GM23338 (cell line): ENCODE measurements around the gene FGF21. TPM values are rescaled to one million over a fixed set of nuclear protein-coding genes. Genes with fewer than 3 reads are reported as not detected.
A peak's percentile ranks its signal among the peaks of the same experiment; 100 is the strongest.

ENCODE experiments used
- ATAC-seq: fragments of 200-7000 bp; cut with Tn5 transposase; 3 replicates; pipeline ENCODE4 v1.9.1; 2020
- DNase-seq: peaks from one replicate; pipeline ENCODE4 v3.0.0-alpha.2; 2015; ENCODE audit warnings: low spot score
- H2AFZ ChIP-seq: fragments of 200-600 bp; sonication (generic); 2 replicates; pipeline ENCODE4 v1.8.0; 2016; ENCODE audit warnings: antibody characterized with exemption, mild to moderate bottlenecking, moderate library complexity
- H3F3A ChIP-seq: fragments of 200-600 bp; sonication (generic); replicated peaks from 2 replicates; pipeline ENCODE4 v1.8.0; 2017; ENCODE audit warnings: antibody characterized with exemption, mixed run types, low read depth
- H3K27ac ChIP-seq: fragments of 200-600 bp; sonication (generic); 2 replicates; pipeline ENCODE4 v1.6.1; 2016; ENCODE audit warnings: low read depth
- H3K27me3 ChIP-seq: fragments of 200-600 bp; sonication (generic); 2 replicates; pipeline ENCODE4 v1.8.0; 2016; ENCODE audit warnings: mild to moderate bottlenecking, mixed run types, moderate library complexity; ENCODE audit not compliant: insufficient read depth
- H3K36me3 ChIP-seq: fragments of 200-600 bp; sonication (generic); 2 replicates; pipeline ENCODE4 v1.8.0; 2016; ENCODE audit warnings: mild to moderate bottlenecking; ENCODE audit not compliant: insufficient read depth
- H3K4me1 ChIP-seq: fragments of 200-600 bp; sonication (generic); 2 replicates; pipeline ENCODE4 v1.8.0; 2016; ENCODE audit warnings: mild to moderate bottlenecking, moderate library complexity; ENCODE audit not compliant: insufficient read depth
- H3K4me2 ChIP-seq: fragments of 200-600 bp; sonication (generic); 2 replicates; pipeline ENCODE4 v1.7.1; 2017; ENCODE audit warnings: mixed run types
- H3K4me3 ChIP-seq: fragments of 200-600 bp; sonication (generic); 2 replicates; pipeline ENCODE4 v1.6.1; 2016; ENCODE audit warnings: mixed run types
- H3K79me2 ChIP-seq: fragments of 200-600 bp; sonication (generic); replicated peaks from 2 replicates; pipeline ENCODE4 v1.8.0; 2017; ENCODE audit warnings: mild to moderate bottlenecking; ENCODE audit not compliant: insufficient read depth
- H3K9me2 ChIP-seq: fragments of 200-600 bp; sonication (generic); 2 replicates; pipeline ENCODE4 v1.8.0; 2017; ENCODE audit not compliant: insufficient read depth
- H4K20me1 ChIP-seq: fragments of 200-600 bp; sonication (generic); replicated peaks from 2 replicates; pipeline ENCODE4 v1.8.0; 2017; ENCODE audit warnings: mild to moderate bottlenecking; ENCODE audit not compliant: insufficient read depth
- H3K27ac Mint-ChIP-seq: 2 replicates; pipeline ENCODE4 v1.8.0; 2020; ENCODE audit warnings: inconsistent platforms, mild to moderate bottlenecking, moderate library complexity, mixed read lengths
- H3K27me3 Mint-ChIP-seq: 3 replicates; pipeline ENCODE4 v1.8.0; 2022; ENCODE audit warnings: low read depth, mild to moderate bottlenecking, moderate library complexity, mixed read lengths, inconsistent platforms; ENCODE audit not compliant: insufficient read depth, poor library complexity
- H3K36me3 Mint-ChIP-seq: 3 replicates; pipeline ENCODE4 v1.8.0; 2021; ENCODE audit warnings: low read depth, mild to moderate bottlenecking, inconsistent platforms, moderate library complexity, mixed read lengths
- H3K4me1 Mint-ChIP-seq: 3 replicates; pipeline ENCODE4 v1.8.0; 2020; ENCODE audit warnings: mild to moderate bottlenecking, inconsistent platforms, mixed read lengths
- H3K4me3 Mint-ChIP-seq: 3 replicates; pipeline ENCODE4 v1.8.0; 2021; ENCODE audit warnings: moderate library complexity, mild to moderate bottlenecking, inconsistent platforms, mixed read lengths
- H3K9me3 Mint-ChIP-seq: 3 replicates; pipeline ENCODE4 v1.8.0; 2020; ENCODE audit warnings: moderate library complexity, mild to moderate bottlenecking, inconsistent platforms, mixed read lengths
- CREB1 ChIP-seq: fragments of 250-450 bp; sonication (Bioruptor Pico); IDR thresholded peaks from 2 replicates; pipeline ENCODE4 v1.5.0; 2020; ENCODE audit warnings: low read depth, mild to moderate bottlenecking, moderate library complexity
- ETS1 ChIP-seq: IDR thresholded peaks from 2 replicates; pipeline ENCODE4 v1.6.1; 2016; ENCODE audit warnings: antibody characterized with exemption
- EZH2 ChIP-seq: fragments of 200-600 bp; sonication (generic); IDR thresholded peaks from one replicate; pipeline ENCODE4 v1.8.0; 2017; ENCODE audit warnings: antibody characterized with exemption, mild to moderate bottlenecking, low read depth; ENCODE audit not compliant: unreplicated experiment
- EZH2phosphoT487 ChIP-seq: fragments of 200-600 bp; sonication (generic); IDR thresholded peaks from one replicate; pipeline ENCODE4 v1.8.1; 2018; ENCODE audit warnings: antibody characterized with exemption; ENCODE audit not compliant: unreplicated experiment
- JUNB ChIP-seq: IDR thresholded peaks from one replicate; pipeline ENCODE4 v1.6.1; 2016; ENCODE audit warnings: antibody characterized with exemption; ENCODE audit not compliant: unreplicated experiment
- NANOG ChIP-seq: IDR thresholded peaks from 2 replicates; pipeline ENCODE4 v1.6.1; 2016; ENCODE audit warnings: antibody characterized with exemption, borderline replicate concordance
- POLR2AphosphoS5 ChIP-seq: IDR thresholded peaks from 2 replicates; pipeline ENCODE4 v1.6.1; 2016; ENCODE audit warnings: antibody characterized with exemption, low read depth
- REST ChIP-seq: IDR thresholded peaks from one replicate; pipeline ENCODE4 v1.6.1; 2018; ENCODE audit warnings: antibody characterized with exemption; ENCODE audit not compliant: unreplicated experiment
- STAT1 ChIP-seq: IDR thresholded peaks from one replicate; pipeline ENCODE4 v1.6.1; 2016; ENCODE audit warnings: antibody characterized with exemption; ENCODE audit not compliant: unreplicated experiment
- ZNF114 ChIP-seq: fragments of 250-450 bp; sonication (Bioruptor Pico); IDR thresholded peaks from 2 replicates; pipeline ENCODE4 v1.5.0; 2020; ENCODE audit warnings: mild to moderate bottlenecking, moderate library complexity
- ZNF331 ChIP-seq: fragments of 250-450 bp; sonication (Bioruptor Pico); IDR thresholded peaks from 2 replicates; pipeline ENCODE4 v1.5.0; 2020; ENCODE audit warnings: low read depth, mild to moderate bottlenecking, moderate library complexity
- ZNF462 ChIP-seq: fragments of 250-450 bp; sonication (Bioruptor Pico); IDR thresholded peaks from 2 replicates; pipeline ENCODE4 v1.5.0; 2020; ENCODE audit warnings: mild to moderate bottlenecking, moderate library complexity
- polyA plus RNA-seq: library from polyadenylated mRNA; unstranded; fragments of >200 nt; fragmentation: Nextera tagmentation; extraction: Ambion mirVana; gene quantifications from 2 replicates; pipeline ENCODE4 v1.2.1, GENCODE V29; 2016
- total RNA-seq: library from RNA; depleted of rRNA; stranded (reverse); fragments of >200 nt; shearing (Covaris generic); gene quantifications from 2 replicates; pipeline ENCODE4 v1.2.3, GENCODE V29; 2014
- TF ChIP-seq, protein P1 (sequence below), 2 experiments: fragments of 200-600 bp in 1 of 2; sonication (generic) in 1 of 2; conservative IDR thresholded peaks; 2 replicates each; pipeline versions ENCODE4 v1.5.1 to v1.6.1; 2016 to 2017; ENCODE audit warnings: antibody characterized with exemption in 2 of 2, low read depth in 2 of 2, mild to moderate bottlenecking in 2 of 2, moderate library complexity in 1 of 2

FGF21 gene
- total and polyA plus RNA-seq, 2 experiments from 2014 or later, result 0.78 to 1.3 TPM

DNA sequence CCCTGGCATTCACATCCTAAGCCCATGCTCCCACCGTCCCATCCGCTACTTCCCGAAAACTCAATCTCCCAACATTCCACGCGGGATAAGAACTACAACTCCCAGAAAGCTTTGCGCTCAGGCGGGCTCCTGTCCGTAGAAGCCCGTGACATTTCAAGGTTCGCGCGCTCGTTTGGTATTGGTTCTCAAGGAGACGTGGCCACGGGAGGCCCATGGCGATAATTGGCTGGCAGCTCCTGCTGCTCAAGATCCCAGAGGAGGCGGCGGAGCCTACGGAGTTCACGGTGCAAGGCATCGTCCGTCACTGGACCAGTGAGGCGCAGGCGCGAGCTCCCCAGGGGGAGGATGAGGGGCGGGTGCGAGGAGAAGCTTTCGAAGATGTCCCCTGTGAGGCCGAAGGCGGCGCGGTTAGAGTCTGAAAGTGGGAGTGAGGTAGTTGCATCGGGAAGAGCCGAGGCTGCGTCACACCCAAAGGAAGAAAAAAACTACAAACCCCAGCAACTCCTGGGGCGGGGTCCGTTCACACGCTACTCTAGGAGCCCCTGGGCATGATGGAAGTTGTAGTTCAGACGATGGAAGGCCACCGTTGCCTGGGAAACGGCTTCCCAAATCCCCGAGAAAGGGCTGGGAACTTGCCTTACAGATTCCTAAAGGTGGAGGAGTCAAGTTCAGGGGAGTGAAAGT is 34.6 kb upstream of the FGF21 start:
- H3K36me3 Mint-ChIP-seq, result no peaks in the 10 kb centered on the region; the same call in 2 of the 3 replicates
- Histone ChIP-seq H3K4me3 (peak overlapping the region; percentile 58), H3K4me2 (peak overlapping the region; percentile 70), H3K27ac (no peak overlapping the region), H3K79me2 (no peaks in the 10 kb centered on the region), H3F3A (peaks cover 4% of the 10 kb centered on the region; the same call in 1 of the 2 replicates), H2AFZ (no peak overlapping the region), H4K20me1 (no peaks in the 10 kb centered on the region), H3K36me3 (no peaks in the 10 kb centered on the region), H3K27me3 (no peaks in the 10 kb centered on the region), H3K9me2 (no peaks in the 10 kb centered on the region), H3K4me1 (peaks cover 29% of the 10 kb centered on the region)
- ATAC-seq, result peak; percentile 82
- H3K4me3 Mint-ChIP-seq, result peak overlapping the region; percentile 99
- peaks cover 36% of the 10 kb centered on the region for H3K4me1 Mint-ChIP-seq
- H3K9me3 Mint-ChIP-seq, result peaks cover 3% of the 10 kb centered on the region; the same call in 1 of the 3 replicates
- H3K27me3 Mint-ChIP-seq, result peaks cover 19% of the 10 kb centered on the region
- TF ChIP-seq POLR2AphosphoS5 (peak; percentile 50; the same call in 1 of the 2 replicates), CREB1 (CRISPR knock-in tag) (peak; percentile 72), ZNF462 (CRISPR knock-in tag) (no peak), ZNF114 (no peak), ETS1 (peak; percentile 95), REST (no peak), JUNB (no peak), EZH2 (no peak), STAT1 (no peak), EZH2phosphoT487 (no peak), NANOG (no peak), ZNF331 (no peak)
- TF ChIP-seq, protein P1, sequence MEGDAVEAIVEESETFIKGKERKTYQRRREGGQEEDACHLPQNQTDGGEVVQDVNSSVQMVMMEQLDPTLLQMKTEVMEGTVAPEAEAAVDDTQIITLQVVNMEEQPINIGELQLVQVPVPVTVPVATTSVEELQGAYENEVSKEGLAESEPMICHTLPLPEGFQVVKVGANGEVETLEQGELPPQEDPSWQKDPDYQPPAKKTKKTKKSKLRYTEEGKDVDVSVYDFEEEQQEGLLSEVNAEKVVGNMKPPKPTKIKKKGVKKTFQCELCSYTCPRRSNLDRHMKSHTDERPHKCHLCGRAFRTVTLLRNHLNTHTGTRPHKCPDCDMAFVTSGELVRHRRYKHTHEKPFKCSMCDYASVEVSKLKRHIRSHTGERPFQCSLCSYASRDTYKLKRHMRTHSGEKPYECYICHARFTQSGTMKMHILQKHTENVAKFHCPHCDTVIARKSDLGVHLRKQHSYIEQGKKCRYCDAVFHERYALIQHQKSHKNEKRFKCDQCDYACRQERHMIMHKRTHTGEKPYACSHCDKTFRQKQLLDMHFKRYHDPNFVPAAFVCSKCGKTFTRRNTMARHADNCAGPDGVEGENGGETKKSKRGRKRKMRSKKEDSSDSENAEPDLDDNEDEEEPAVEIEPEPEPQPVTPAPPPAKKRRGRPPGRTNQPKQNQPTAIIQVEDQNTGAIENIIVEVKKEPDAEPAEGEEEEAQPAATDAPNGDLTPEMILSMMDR (conservative IDR thresholded peaks at IDR 0.05; ENCODE audit: low read depth in 2 of 2), result no peak
- H3K27ac Mint-ChIP-seq, result peak overlapping the region; percentile 99
- DNase-seq, result peak; percentile 100
